ENCODE data around the gene CDC42SE1.

Gene CDC42SE1

GRCh38 chr1:151051356-151052009 lies 7.9 kb downstream of the CDC42SE1 start:
- DNase-seq (ENCODE audit: low read depth): no peak

GRCh38 chr1:151050051-151050688 lies 9.3 kb downstream of the CDC42SE1 start:
- no peak for DNase-seq (ENCODE audit: low read depth)

GRCh38 chr1:151049458-151049857 lies 10.0 kb downstream of the CDC42SE1 start:
- DNase-seq (ENCODE audit: low read depth): no peak

GRCh38 chr1:151048645-151049032 lies 10.8 kb downstream of the CDC42SE1 start:
- DNase-seq (ENCODE audit: low read depth): no peak

GRCh38 chr1:151047925-151048644 lies 11.3 kb downstream of the CDC42SE1 start:
- no peak for DNase-seq (ENCODE audit: low read depth)

- DNase-seq (ENCODE audit: low read depth): no peak
Observed at GRCh38 chr1:151047591-151047924, 11.9 kb downstream of the CDC42SE1 start, which contains the start of gene C1orf56. Gene C1orf56 (plus strand): TSS chr1:151047751. CDS start chr1:151047848, 97 bp downstream.

GRCh38 chr1:151043163-151043562 lies 16.3 kb downstream of the CDC42SE1 start:
- no peak for DNase-seq (ENCODE audit: low read depth)

- DNase-seq (ENCODE audit: low read depth): no peak
Observed at GRCh38 chr1:151039521-151039920, 19.9 kb downstream of the CDC42SE1 start.

- DNase-seq (ENCODE audit: low read depth): no peak
Observed at GRCh38 chr1:151037032-151037431, 22.4 kb downstream of the CDC42SE1 start.

GRCh38 chr1:151036356-151036755 lies 23.1 kb downstream of the CDC42SE1 start, which contains the start of gene BNIPL:
Gene BNIPL (plus strand): TSS chr1:151036586. CDS start chr1:151036726, 140 bp downstream.
- no peak for DNase-seq (ENCODE audit: low read depth)

GRCh38 chr1:151035167-151035566 lies 24.3 kb downstream of the CDC42SE1 start:
- DNase-seq (ENCODE audit: low read depth): no peak

- DNase-seq (ENCODE audit: low read depth): no peak
Observed at GRCh38 chr1:151032164-151032563, 27.3 kb downstream of the CDC42SE1 start.

GRCh38 chr1:151026460-151026859 lies 33.0 kb downstream of the CDC42SE1 start:
- no peak for DNase-seq (ENCODE audit: low read depth)

GRCh38 chr1:151024540-151025146 lies 34.8 kb downstream of the CDC42SE1 start:
- DNase-seq (ENCODE audit: low read depth): no peak

GRCh38 chr1:151013518-151013917 lies 45.9 kb downstream of the CDC42SE1 start:
- DNase-seq (ENCODE audit: low read depth): no peak

- no peak for DNase-seq (ENCODE audit: low read depth)
Observed at GRCh38 chr1:151012684-151013471, 46.5 kb downstream of the CDC42SE1 start.

- DNase-seq (ENCODE audit: low read depth): no peak
Observed at GRCh38 chr1:151011154-151011850, 48.1 kb downstream of the CDC42SE1 start.

- no peak for DNase-seq (ENCODE audit: low read depth)
Observed at GRCh38 chr1:151010346-151010726, 49.1 kb downstream of the CDC42SE1 start.

- DNase-seq (ENCODE audit: low read depth): no peak
Observed at GRCh38 chr1:151009674-151010345, 49.6 kb downstream of the CDC42SE1 start.

- DNase-seq (ENCODE audit: low read depth): no peak
Observed at GRCh38 chr1:151009206-151009587, 50.2 kb downstream of the CDC42SE1 start.
